Activated T-helper 1 cell treated with anti-CD3 and anti-CD28 coated beads, Interleukin-2, amount 50 U/mL, for 16 hours (primary cell): ENCODE results near the gene HYLS1.

Source experiments
- DNase-seq, 2 donors: peaks; one replicate each; pipeline ENCODE4 v3.0.0-alpha.2; 2020; ENCODE audit warnings: low read depth in 1 of 2, low spot score in 1 of 2

The HYLS1 gene

DNA sequence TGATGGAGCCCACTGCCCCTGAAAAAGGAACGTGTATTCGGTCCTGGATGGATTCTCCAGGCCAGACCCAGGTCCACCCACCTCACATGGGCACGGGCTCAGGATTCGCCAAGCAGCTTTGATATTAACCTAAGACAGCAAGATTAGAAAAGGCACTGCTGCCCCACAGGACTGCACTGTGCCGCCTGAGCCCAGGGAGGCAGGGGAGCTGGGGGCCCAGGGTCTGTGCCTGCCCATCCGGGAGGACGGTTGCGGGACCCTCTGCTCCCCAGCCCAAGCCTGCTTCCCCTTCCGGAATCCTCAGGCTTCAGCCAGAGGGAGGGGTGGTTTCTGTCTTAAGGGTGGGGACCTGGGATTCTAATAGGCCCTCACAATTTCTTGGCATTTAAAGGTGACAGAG lies 44.8 kb downstream of the HYLS1 start:
- no peak for DNase-seq

GRCh38 chr11:125933030-125933813 lies 45.8 kb downstream of the HYLS1 start:
- DNase-seq, result no peak

DNA sequence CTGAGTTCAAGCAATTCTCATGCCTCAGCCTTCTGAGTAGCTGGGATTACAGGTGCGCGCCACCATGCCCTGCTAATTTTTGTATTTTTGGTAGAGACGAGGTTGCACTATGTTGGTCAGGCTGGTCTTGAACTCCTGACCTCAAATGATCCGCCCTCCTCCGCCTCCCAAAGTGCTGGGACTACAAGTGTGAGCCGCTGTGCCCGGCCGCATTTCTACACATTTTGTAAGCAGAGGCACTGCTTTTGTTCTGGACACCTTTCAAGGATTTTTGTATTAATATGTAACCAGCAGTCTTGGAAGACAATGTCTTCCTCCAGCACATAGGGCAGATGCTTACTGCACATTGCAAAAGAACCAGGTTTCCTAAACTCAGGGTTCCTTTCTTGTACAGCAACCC lies 47.0 kb downstream of the HYLS1 start:
- DNase-seq, result no peak

- no peak for DNase-seq
Measured at GRCh38 chr11:125935056-125935455, 47.6 kb downstream of the HYLS1 start.

- no peak for DNase-seq
Measured at GRCh38 chr11:125935618-125936199, 48.2 kb downstream of the HYLS1 start.

DNA sequence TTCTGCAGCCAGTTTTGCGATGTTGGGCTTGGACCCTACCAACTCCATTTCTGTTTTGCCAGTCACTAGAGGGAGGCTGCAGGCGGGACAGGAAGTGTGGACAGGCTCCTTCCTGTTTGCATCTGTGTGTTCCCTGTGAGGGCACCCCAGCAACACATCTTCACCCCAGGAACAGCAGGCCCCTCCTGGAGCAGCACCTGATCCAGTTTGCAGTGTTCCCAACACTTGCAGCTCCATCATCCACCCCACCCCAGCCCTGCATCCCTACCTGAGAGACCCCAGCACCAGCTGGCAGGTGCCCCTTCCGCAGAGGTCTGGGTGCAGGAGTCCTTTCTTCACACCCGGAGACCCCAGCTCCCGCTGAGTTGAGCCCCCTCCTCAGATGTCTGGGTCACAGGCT lies 51.0 kb downstream of the HYLS1 start:
- DNase-seq, result no peak

GRCh38 chr11:125939081-125939521 lies 51.6 kb downstream of the HYLS1 start:
- DNase-seq, result no peak

- DNase-seq, result no peak
Measured at GRCh38 chr11:125940145-125940544, 52.7 kb downstream of the HYLS1 start.

- no peak for DNase-seq
Measured at GRCh38 chr11:125941267-125941618, 53.8 kb downstream of the HYLS1 start.

DNA sequence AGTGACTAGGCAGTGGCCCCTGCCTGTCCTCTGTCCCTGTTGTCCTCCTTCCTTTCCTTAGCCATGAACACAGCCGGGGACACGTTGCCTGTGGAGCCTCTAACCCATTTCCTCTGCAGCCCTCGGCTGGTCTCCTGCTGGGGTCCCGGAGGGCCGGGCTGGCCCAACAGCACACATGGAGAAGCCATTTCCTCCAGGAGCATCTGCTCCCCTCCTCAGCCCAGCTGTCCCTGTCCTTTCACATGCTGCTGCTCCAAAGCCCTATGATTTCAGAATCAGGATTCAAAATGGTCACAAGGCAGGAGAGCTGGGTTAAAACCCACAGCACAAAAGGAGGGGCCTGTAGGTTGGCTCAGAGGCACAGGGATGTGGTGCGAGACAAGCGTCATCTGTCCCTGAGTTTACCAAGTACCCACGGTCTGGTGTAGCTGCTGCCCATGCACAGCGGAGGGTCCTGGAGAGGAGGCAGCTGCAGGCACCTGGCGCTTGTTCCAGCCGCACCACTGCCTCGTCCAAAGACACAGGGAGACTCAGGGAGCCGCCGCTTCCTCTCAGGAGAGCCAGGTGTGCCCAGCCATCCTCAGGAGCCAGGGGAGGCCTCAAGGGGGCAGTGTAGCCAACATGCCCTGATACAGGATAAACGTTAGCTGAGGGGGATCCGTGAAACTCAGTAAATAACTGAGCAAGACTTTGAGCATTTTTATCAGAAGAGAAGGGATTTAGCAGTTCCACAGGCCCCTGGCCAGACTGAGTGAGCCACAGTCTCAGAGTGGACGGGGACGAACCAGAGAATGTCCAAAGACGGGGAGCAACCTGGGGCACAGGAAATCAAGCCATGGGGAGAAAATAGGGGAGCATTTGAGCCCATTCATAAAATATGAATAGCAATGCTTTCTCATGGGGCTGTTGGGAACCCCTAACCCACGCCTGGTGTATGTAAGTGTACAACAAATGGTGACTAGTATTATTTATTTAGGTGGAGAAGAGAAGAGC lies 54.4 kb downstream of the HYLS1 start:
- peak in 1 of 2 donors; percentile 16 for DNase-seq

GRCh38 chr11:125942771-125943428 lies 55.4 kb downstream of the HYLS1 start:
- no peak for DNase-seq

DNA sequence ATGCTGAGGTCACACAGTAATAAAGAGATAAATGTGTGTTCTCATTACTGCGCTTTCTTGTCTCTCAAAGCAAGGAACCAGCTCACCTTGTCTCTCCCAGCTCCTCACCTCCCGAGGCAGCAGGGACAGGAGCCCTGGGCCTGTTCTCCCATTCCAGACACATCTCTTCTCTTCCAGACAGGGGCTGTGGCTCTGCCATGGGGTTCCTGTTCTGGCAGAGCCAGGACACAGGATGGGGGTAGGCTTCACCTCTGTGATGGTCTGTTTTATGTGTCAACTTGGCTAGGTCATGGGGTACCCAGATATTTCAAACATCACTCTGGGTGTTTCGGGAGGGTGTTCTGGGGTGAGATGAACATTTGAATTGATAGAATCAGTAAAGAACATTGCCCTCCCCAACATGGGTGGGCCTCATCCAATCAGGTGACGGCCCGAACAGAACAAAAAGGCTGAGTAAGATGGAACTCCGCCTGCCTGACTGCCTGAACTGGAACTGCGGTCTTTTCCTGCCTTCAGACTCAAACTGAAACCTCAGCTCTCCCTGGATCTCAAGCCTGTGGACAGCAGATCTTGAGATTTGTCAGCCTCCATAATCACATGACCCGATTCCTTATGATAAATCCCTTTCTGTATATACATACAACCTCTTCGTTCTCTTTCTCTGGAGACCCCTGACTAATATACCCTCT lies 56.3 kb downstream of the HYLS1 start:
- DNase-seq, result no peak

DNA sequence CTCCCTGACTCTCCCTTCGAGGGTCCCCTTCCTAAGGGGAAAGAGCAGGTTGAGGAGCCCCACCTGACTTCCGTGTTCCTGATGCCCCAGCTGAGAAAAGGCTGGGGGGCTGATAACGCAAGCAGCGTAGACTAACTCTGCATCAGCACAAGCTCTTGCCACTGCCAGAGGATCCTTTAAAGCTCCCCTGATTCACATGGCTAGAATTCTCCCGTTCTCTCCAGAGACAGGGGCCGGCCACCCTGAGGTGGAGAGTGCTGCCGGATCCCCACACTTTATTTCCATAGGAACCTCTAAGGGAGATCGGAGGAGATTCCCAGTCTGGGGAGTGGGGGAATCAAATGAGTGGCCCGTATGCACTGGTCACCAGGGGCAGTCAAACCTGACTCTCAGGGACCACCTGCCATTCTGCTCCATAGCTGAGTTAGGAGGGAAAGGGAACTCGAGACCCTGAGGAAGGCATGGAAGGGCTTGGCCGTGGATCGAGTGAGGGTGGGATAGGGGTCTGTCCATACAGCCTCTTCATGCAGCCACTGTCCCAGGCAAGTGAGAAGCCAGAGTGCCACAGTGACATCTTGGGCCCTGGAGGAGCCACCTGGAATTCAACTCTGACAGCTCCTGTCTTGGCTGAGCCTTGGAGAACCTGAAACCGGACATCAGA lies 57.0 kb downstream of the HYLS1 start:
- DNase-seq, result no peak

GRCh38 chr11:125945011-125945796 lies 57.7 kb downstream of the HYLS1 start:
- no peak for DNase-seq

DNA sequence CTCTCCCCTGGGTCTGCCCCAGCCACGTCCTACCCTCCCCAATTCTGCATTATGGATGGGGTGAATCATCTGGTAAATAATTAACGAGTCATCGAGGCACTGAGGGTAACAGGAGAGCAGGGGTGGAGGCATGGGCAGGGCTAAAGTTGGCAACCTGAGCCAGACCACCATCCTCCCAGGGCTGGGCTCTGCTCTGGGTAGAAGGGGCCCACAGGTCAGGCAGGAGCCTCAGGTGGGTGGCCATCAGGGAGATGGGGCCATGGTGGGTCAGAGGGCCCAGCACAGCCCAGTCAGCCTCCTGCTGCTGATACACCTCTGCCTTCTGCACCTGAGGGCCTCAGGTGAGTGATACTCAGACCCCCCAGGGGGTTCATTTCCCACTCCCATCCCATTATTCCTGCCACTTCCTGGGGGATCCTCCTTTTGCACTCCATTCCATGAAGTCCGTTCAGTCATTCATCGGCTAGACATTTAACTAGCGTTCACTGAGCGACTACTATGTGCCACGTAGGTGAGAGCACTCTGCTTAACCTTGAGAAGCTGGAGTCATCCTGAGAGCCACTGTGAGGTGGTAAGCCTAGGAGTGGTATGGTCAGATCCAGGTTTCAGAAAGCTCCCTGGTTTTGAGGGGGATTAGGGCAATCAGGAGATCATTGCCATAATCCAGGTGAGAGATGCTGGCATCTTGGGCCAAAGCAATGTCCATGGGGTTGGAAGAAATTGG lies 58.5 kb downstream of the HYLS1 start, which contains the start of gene VSIG10L2:
TSS of gene VSIG10L2 (plus strand) at position 248 of the 724 bp plus-strand sequence. CDS start at position 260, 12 bp downstream.
- DNase-seq, result no peak

DNA sequence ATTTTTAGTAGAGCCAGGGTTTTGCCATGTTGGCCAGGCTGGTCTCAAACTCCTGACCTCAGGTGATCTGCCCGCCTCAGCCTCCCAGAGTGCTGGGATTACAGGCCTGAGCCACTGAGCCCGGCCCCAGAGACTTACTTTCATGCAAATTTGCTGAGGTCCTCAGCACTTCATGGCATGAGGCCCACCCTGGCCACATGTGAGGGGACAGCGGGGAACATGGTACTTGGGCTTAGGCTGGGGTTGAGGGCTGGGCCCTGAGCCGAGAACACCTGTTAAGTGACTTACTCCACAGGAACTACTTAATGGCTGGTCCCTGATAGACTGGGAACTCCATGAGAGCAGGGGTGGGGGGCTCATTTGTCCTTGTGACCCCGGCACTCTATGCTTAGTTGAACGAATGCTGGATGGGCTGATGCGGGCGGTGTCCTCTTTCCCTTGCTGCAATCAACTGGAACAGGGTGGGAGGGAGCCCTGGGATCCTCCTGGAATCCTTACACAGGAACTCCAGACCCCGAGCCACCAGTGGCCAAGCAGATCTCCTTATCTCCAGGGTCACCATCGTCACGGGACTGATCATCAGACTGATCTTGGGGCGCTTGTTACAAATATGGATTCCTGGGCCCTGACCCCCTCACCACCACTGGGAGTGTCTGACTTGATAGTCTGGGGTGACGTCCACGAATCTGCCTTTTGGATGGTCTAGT lies 59.4 kb downstream of the HYLS1 start:
- DNase-seq, result no peak

DNA sequence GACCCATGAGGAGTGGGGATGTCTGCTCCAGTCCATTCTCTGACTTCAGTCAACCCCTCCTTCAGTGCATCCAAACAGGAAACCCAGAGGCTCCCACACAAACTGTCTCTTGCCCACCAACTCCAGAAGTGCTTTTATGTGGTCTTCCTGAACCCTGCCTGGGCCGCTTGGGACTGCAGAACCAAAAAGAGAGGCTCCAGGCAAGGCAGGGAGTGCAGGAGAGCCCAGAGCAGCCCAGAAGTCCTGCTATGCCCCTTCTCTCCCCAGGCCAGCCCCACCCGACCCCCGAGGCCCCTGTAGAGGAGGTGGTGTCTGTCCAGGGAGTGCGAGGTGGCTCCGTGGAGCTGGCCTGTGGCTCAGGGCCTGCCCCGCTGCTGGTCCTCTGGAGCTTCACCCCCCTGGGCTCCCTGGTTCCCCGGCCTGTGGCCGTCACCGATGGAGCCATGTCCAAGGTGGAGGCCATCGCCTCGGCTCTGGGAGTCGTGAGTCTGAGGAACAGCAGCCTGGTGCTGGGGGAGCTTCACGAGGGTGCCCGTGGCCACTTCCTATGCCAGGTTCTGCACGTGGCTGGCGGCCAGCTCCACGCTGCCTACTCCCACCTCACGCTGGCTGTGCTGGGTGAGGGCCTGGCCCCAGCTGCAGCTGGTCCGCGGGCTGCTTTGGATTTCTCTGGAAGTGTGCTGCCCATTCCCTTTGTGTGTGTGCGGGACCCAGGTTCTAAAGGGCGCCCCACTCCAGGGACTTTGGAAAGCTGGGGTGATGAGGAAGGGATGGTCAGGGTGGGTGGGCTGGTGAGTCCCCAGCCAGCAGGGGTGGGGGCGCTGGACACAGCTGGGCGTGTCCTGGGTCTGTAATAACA lies 60.2 kb downstream of the HYLS1 start:
- no peak for DNase-seq
